HEK293 (cell line): ENCODE results near the gene LRRC43.

Experiments used
- CTCF ChIA-PET: fragments of 350-600 bp; formaldehyde crosslinking; extraction: SDS; loops from one replicate; lab custom pipeline; 2021; ENCODE audit warnings: antibody characterized with exemption; lab: Yijun Ruan, JAX
- POLR2A ChIA-PET: fragments of 300-600 bp; formaldehyde crosslinking; extraction: SDS; loops from one replicate; lab custom pipeline; 2020; ENCODE audit warnings: antibody characterized with exemption, inconsistent platforms; lab: Yijun Ruan, JAX
- H3K27ac ChIP-seq: fragments of 200-500 bp; sonication (Bioruptor generic); 2 replicates; pipeline ENCODE4 v1.5.1; 2014; ENCODE audit warnings: low read depth, low read length, control low read depth, inconsistent platforms; ENCODE audit errors: extremely low read depth
- H3K36me3 ChIP-seq, 2 experiments: fragments of 200-500 bp in 1 of 2; sonication (Bioruptor generic) in 1 of 2; 1 replicate in 1 of 2; 2 replicates in 1 of 2; pipeline ENCODE4 v1.5.1; 2014 to 2017; ENCODE audit warnings: inconsistent platforms in 2 of 2, low read length in 2 of 2; ENCODE audit not compliant: control insufficient read depth in 2 of 2, insufficient read depth in 1 of 2
- H3K4me1 ChIP-seq: fragments of 200-500 bp; sonication (Bioruptor generic); 2 replicates; pipeline ENCODE4 v1.5.1; 2014; ENCODE audit warnings: mild to moderate bottlenecking, low read length, inconsistent platforms; ENCODE audit not compliant: control insufficient read depth, insufficient read depth
- H3K4me3 ChIP-seq: 2 replicates; pipeline ENCODE4 v1.5.1; 2011; ENCODE audit warnings: low read depth, mild to moderate bottlenecking, control low read depth, low read length, moderate library complexity
- H3K9me3 ChIP-seq: fragments of 200-500 bp; sonication (Bioruptor generic); 2 replicates; pipeline ENCODE4 v1.5.1; 2014; ENCODE audit warnings: low read depth, low read length, inconsistent platforms; ENCODE audit not compliant: control insufficient read depth, insufficient read depth
- KLF16 ChIP-seq: fragments of 450-650 bp; formaldehyde crosslinking; IDR thresholded peaks from 2 replicates; pipeline ENCODE4 v1.5.1; 2017; ENCODE audit warnings: missing biosample characterization, missing genetic modification characterization
- OSR2 ChIP-seq: fragments of 450-650 bp; formaldehyde crosslinking; IDR thresholded peaks from 2 replicates; pipeline ENCODE4 v1.5.1; 2016; ENCODE audit warnings: missing biosample characterization, missing genetic modification characterization
- SCRT2 ChIP-seq: fragments of 450-650 bp; formaldehyde crosslinking; IDR thresholded peaks from 2 replicates; pipeline ENCODE4 v1.5.1; 2016; ENCODE audit warnings: missing biosample characterization, missing genetic modification characterization
- SP7 ChIP-seq: fragments of 450-650 bp; formaldehyde crosslinking; IDR thresholded peaks from 2 replicates; pipeline ENCODE4 v1.5.1; 2016; ENCODE audit warnings: missing biosample characterization, missing genetic modification characterization
- TCF7L2 ChIP-seq: IDR thresholded peaks from 2 replicates; pipeline ENCODE4 v1.6.1; 2011; ENCODE audit warnings: low read depth, mild to moderate bottlenecking, inconsistent platforms, low read length, moderate library complexity, borderline replicate concordance
- YY1 ChIP-seq: fragments of 450-650 bp; formaldehyde crosslinking; IDR thresholded peaks from 2 replicates; pipeline ENCODE4 v1.5.1; 2018; ENCODE audit warnings: missing biosample characterization, missing genetic modification characterization
- YY2 ChIP-seq: fragments of 450-650 bp; formaldehyde crosslinking; IDR thresholded peaks from 2 replicates; pipeline ENCODE4 v1.5.1; 2016; ENCODE audit warnings: missing biosample characterization, missing genetic modification characterization
- ZBTB20 ChIP-seq: fragments of 450-650 bp; formaldehyde crosslinking; IDR thresholded peaks from 2 replicates; pipeline ENCODE4 v1.5.1; 2016; ENCODE audit warnings: missing biosample characterization, missing genetic modification characterization
- ZNF175 ChIP-seq: fragments of 450-650 bp; formaldehyde crosslinking; IDR thresholded peaks from 2 replicates; pipeline ENCODE4 v1.5.1; 2016; ENCODE audit warnings: missing biosample characterization, missing genetic modification characterization
- ZNF341 ChIP-seq: fragments of 450-650 bp; formaldehyde crosslinking; IDR thresholded peaks from 2 replicates; pipeline ENCODE4; 2016; ENCODE audit warnings: low read depth, missing biosample characterization, missing genetic modification characterization
- ZNF394 ChIP-seq: fragments of 450-650 bp; formaldehyde crosslinking; IDR thresholded peaks from 2 replicates; pipeline ENCODE4 v1.5.1; 2016; ENCODE audit warnings: missing biosample characterization, missing genetic modification characterization, mild to moderate bottlenecking, moderate library complexity, borderline replicate concordance
- ZNF510 ChIP-seq: fragments of 450-650 bp; formaldehyde crosslinking; IDR thresholded peaks from 2 replicates; pipeline ENCODE4 v1.5.1; 2018; ENCODE audit warnings: mild to moderate bottlenecking, missing genetic modification characterization, missing biosample characterization; ENCODE audit not compliant: insufficient replicate concordance
- ZNF600 ChIP-seq: fragments of 450-650 bp; formaldehyde crosslinking; IDR thresholded peaks from 2 replicates; pipeline ENCODE4 v1.5.1; 2016; ENCODE audit warnings: missing biosample characterization, missing genetic modification characterization
- ZNF626 ChIP-seq: fragments of 450-650 bp; sonication (Bioruptor Pico); formaldehyde crosslinking; IDR thresholded peaks from 2 replicates; pipeline ENCODE4 v1.5.1; 2018; ENCODE audit warnings: missing biosample characterization, missing genetic modification characterization, inconsistent platforms
- ZNF660 ChIP-seq: fragments of 450-650 bp; IDR thresholded peaks from 2 replicates; pipeline ENCODE4 v1.5.1; 2018; ENCODE audit warnings: missing biosample characterization, mild to moderate bottlenecking, missing genetic modification characterization
- ZNF837 ChIP-seq: fragments of 450-650 bp; formaldehyde crosslinking; IDR thresholded peaks from 2 replicates; pipeline ENCODE4 v1.5.1; 2016; ENCODE audit warnings: missing biosample characterization, missing genetic modification characterization
- TF ChIP-seq, protein P1 (sequence below): fragments of 450-650 bp; formaldehyde crosslinking; IDR thresholded peaks from 2 replicates; pipeline ENCODE4 v1.5.1; 2016; ENCODE audit warnings: missing biosample characterization, missing genetic modification characterization
- TF ChIP-seq, protein P2 (sequence below): fragments of 450-650 bp; formaldehyde crosslinking; IDR thresholded peaks from 2 replicates; pipeline ENCODE4 v1.5.1; 2016; ENCODE audit warnings: missing biosample characterization, missing genetic modification characterization
- TF ChIP-seq, protein P3 (sequence below): fragments of 450-650 bp; formaldehyde crosslinking; IDR thresholded peaks from 2 replicates; pipeline ENCODE4 v1.5.1; 2016; ENCODE audit warnings: missing biosample characterization, missing genetic modification characterization
- TF ChIP-seq, protein P4 (sequence below): fragments of 450-650 bp; formaldehyde crosslinking; IDR thresholded peaks from 2 replicates; pipeline ENCODE4 v1.5.1; 2017; ENCODE audit warnings: missing biosample characterization, missing genetic modification characterization
- TF ChIP-seq, protein P5 (sequence below): fragments of 450-650 bp; formaldehyde crosslinking; IDR thresholded peaks from 2 replicates; pipeline ENCODE4 v1.5.1; 2016; ENCODE audit warnings: missing biosample characterization, missing genetic modification characterization
- TF ChIP-seq, protein P6 (sequence below): fragments of 450-650 bp; formaldehyde crosslinking; IDR thresholded peaks from 2 replicates; pipeline ENCODE4 v1.5.1; 2016; ENCODE audit warnings: missing biosample characterization, missing genetic modification characterization

LRRC43 gene

DNA sequence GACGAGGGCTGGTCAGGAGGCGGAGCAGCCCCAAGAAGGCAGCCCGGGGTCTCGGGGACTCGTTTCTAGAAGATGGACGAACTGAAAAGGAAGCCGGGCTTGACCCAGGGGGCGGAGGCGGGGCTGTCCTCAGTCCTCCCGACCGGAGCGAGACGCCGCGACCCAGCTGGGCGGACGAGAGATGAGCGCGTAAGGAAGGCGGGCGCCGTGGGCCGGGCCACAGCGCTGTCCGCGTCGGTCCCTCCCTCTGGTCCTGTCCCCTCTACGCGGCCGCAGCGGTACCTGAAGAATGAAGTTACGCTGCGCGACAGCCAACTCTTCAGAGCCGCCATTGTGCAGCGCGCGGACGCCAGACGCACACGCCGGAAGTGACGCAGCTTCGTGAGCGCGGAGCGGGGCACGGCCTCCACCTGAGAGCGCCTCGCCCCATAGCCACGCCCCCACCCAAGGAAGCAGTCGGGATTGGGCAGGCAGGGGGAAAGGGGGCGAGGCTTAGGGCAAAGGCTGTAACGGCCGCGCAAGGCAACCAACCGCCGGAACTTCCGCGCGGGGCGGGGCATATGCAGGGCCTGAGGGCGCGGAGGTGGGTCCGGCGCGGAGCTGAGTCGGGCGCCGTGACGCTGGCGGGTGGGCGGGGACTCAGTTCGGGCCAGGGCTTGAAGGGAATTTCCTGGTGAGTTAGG lies 42.9 kb downstream of the LRRC43 start, which contains the start of gene DIABLO (continued):
- TF ChIP-seq ZNF394 (tag by site-specific recombination) (0 out of 2 replicates have a peak, but pooled peaks have one; percentile 39), YY2 (tag by site-specific recombination) (peak; percentile 97)
- TF ChIP-seq, protein P1, sequence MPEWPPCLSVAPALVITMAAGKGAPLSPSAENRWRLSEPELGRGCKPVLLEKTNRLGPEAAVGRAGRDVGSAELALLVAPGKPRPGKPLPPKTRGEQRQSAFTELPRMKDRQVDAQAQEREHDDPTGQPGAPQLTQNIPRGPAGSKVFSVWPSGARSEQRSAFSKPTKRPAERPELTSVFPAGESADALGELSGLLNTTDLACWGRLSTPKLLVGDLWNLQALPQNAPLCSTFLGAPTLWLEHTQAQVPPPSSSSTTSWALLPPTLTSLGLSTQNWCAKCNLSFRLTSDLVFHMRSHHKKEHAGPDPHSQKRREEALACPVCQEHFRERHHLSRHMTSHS (tag by site-specific recombination), result no peak
- TF ChIP-seq, all 188 proteins: peak for 53

DNA sequence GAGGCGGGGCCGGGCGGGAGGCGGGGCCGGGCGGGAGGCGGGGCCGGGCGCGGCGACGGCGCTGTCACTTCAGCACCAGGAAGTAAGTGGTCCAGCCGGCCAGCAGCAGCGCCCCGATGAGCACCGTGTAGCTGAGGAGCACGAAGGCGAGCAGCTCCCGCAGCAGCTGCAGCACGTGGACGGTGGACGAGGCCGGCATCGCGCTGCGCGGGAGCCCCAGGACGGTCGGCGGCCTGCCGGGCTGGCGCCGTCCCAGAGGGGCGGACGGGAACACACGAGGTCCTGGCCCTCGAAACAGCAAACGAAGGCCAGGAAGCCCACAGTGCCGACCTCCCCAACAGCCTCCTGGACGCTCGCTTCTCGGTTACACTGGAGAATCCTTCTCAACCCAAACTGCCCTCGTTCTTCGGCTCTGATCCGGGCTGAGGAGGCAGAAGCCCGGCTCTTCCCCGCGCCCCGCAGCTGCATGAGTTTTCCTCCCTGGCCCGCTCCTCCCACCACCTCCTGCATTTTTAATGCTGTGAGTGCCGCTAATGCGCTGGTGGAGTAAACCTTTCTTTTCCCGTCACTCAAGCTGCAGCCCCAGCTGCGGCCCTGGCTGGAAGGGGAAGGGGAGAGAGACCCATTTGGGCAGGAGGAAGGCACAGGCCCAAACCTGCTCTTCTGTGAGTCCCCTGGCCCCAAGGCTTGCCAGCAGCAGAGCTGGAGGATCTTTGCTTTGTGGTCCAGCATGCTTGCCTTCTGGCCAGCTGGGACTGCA lies 43.6 kb downstream of the LRRC43 start:
- Histone ChIP-seq H3K36me3 (peaks cover 16 to 40% of the 10 kb centered on the region in 2 experiments), H3K9me3 (no peaks in the 10 kb centered on the region), H3K4me1 (peaks cover 11% of the 10 kb centered on the region), H3K27ac (no peak overlapping the region), H3K4me3 (peak overlapping the region; percentile 29)
- ChIA-PET CTCF (interaction anchor here (0.7 kb wide), 1 partner anchor 68 kb away, joined by 3 read pairs; no protein-coding TSS in a partner anchor), POLR2A (interaction anchor here (0.6 to 2.2 kb wide), 15 partner anchors 10 to 1555 kb away, joined by 3 to 10 read pairs (median 5); partner anchors contain the start of genes B3GNT4, KNTC1, MLXIP and MPHOSPH9)
- no peak for TF ChIP-seq ZNF510
- 0 out of 2 replicates have a peak, but pooled peaks have one; percentile 27 for TF ChIP-seq ZNF341 (tag by site-specific recombination)
- peak; percentile 68; the same call in 1 of the 2 replicates for TF ChIP-seq ZNF660 (tag by site-specific recombination)
- TF ChIP-seq KLF16 (tag by site-specific recombination), result peak; percentile 29; the same call in 1 of the 2 replicates
- no peak for TF ChIP-seq ZNF626 (tag by site-specific recombination)
- TF ChIP-seq, protein P2, sequence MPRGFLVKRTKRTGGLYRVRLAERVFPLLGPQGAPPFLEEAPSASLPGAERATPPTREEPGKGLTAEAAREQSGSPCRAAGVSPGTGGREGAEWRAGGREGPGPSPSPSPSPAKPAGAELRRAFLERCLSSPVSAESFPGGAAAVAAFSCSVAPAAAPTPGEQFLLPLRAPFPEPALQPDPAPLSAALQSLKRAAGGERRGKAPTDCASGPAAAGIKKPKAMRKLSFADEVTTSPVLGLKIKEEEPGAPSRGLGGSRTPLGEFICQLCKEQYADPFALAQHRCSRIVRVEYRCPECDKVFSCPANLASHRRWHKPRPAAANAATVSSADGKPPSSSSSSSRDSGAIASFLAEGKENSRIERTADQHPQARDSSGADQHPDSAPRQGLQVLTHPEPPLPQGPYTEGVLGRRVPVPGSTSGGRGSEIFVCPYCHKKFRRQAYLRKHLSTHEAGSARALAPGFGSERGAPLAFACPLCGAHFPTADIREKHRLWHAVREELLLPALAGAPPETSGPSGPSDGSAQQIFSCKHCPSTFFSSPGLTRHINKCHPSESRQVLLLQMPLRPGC (tag by site-specific recombination), result peak; percentile 38; the same call in 1 of the 2 replicates
- TF ChIP-seq ZBTB20, result peak; percentile 56
- TF ChIP-seq ZNF600 (tag by site-specific recombination), result peak; percentile 42; the same call in 1 of the 2 replicates
- TF ChIP-seq, protein P3, sequence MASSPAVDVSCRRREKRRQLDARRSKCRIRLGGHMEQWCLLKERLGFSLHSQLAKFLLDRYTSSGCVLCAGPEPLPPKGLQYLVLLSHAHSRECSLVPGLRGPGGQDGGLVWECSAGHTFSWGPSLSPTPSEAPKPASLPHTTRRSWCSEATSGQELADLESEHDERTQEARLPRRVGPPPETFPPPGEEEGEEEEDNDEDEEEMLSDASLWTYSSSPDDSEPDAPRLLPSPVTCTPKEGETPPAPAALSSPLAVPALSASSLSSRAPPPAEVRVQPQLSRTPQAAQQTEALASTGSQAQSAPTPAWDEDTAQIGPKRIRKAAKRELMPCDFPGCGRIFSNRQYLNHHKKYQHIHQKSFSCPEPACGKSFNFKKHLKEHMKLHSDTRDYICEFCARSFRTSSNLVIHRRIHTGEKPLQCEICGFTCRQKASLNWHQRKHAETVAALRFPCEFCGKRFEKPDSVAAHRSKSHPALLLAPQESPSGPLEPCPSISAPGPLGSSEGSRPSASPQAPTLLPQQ (tag by site-specific recombination), result 0 out of 2 replicates have a peak, but pooled peaks have one; percentile 12
- no peak for TF ChIP-seq ZNF175 (tag by site-specific recombination)
- no peak for TF ChIP-seq SCRT2 (tag by site-specific recombination)
- TF ChIP-seq, protein P4, sequence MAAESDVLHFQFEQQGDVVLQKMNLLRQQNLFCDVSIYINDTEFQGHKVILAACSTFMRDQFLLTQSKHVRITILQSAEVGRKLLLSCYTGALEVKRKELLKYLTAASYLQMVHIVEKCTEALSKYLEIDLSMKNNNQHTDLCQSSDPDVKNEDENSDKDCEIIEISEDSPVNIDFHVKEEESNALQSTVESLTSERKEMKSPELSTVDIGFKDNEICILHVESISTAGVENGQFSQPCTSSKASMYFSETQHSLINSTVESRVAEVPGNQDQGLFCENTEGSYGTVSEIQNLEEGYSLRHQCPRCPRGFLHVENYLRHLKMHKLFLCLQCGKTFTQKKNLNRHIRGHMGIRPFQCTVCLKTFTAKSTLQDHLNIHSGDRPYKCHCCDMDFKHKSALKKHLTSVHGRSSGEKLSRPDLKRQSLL, result 0 out of 2 replicates have a peak, but pooled peaks have one; percentile 16
- TF ChIP-seq SP7 (tag by site-specific recombination), result 0 out of 2 replicates have a peak, but pooled peaks have one; percentile 8
- 0 out of 2 replicates have a peak, but pooled peaks have one; percentile 20 for TF ChIP-seq YY1
- TF ChIP-seq, protein P5, sequence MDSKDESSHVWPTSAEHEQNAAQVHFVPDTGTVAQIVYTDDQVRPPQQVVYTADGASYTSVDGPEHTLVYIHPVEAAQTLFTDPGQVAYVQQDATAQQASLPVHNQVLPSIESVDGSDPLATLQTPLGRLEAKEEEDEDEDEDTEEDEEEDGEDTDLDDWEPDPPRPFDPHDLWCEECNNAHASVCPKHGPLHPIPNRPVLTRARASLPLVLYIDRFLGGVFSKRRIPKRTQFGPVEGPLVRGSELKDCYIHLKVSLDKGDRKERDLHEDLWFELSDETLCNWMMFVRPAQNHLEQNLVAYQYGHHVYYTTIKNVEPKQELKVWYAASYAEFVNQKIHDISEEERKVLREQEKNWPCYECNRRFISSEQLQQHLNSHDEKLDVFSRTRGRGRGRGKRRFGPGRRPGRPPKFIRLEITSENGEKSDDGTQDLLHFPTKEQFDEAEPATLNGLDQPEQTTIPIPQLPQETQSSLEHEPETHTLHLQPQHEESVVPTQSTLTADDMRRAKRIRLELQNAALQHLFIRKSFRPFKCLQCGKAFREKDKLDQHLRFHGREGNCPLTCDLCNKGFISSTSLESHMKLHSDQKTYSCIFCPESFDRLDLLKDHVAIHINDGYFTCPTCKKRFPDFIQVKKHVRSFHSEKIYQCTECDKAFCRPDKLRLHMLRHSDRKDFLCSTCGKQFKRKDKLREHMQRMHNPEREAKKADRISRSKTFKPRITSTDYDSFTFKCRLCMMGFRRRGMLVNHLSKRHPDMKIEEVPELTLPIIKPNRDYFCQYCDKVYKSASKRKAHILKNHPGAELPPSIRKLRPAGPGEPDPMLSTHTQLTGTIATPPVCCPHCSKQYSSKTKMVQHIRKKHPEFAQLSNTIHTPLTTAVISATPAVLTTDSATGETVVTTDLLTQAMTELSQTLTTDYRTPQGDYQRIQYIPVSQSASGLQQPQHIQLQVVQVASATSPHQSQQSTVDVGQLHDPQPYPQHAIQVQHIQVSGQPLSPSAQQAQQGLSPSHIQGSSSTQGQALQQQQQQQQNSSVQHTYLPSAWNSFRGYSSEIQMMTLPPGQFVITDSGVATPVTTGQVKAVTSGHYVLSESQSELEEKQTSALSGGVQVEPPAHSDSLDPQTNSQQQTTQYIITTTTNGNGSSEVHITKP (tag by site-specific recombination), result peak; percentile 31; the same call in 1 of the 2 replicates
- 0 out of 2 replicates have a peak, but pooled peaks have one; percentile 29 for TF ChIP-seq OSR2 (tag by site-specific recombination)
- no peak for TF ChIP-seq TCF7L2
- TF ChIP-seq ZNF837 (tag by site-specific recombination), result no peak
- TF ChIP-seq, protein P6, sequence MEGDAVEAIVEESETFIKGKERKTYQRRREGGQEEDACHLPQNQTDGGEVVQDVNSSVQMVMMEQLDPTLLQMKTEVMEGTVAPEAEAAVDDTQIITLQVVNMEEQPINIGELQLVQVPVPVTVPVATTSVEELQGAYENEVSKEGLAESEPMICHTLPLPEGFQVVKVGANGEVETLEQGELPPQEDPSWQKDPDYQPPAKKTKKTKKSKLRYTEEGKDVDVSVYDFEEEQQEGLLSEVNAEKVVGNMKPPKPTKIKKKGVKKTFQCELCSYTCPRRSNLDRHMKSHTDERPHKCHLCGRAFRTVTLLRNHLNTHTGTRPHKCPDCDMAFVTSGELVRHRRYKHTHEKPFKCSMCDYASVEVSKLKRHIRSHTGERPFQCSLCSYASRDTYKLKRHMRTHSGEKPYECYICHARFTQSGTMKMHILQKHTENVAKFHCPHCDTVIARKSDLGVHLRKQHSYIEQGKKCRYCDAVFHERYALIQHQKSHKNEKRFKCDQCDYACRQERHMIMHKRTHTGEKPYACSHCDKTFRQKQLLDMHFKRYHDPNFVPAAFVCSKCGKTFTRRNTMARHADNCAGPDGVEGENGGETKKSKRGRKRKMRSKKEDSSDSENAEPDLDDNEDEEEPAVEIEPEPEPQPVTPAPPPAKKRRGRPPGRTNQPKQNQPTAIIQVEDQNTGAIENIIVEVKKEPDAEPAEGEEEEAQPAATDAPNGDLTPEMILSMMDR (tag by site-specific recombination), result 0 out of 2 replicates have a peak, but pooled peaks have one; percentile 12
